ENCODE measurements around the gene SLC29A3.

GRCh38 chr10:71277914-71278665, 41.0 kb upstream of the SLC29A3 start:
- TF ChIP-seq CTCF (IDR thresholded peaks at IDR 0.05), result no peak
- no peak for TF ChIP-seq EZH2phosphoT487 (IDR thresholded peaks at IDR 0.05; ENCODE audit: borderline replicate concordance, low read depth)
- TF ChIP-seq EP300 (IDR thresholded peaks at IDR 0.05; ENCODE audit: borderline replicate concordance in 1 of 2, low read depth in 1 of 2, low read length in 1 of 2), result no peak
- TF ChIP-seq REST (IDR thresholded peaks at IDR 0.05; ENCODE audit: low read depth, low read length), result no peak
- TF ChIP-seq RAD21 (IDR thresholded peaks at IDR 0.05; ENCODE audit: low read length), result no peak
- no peak for TF ChIP-seq ELF1 (IDR thresholded peaks at IDR 0.05)
- TF ChIP-seq USF2 (IDR thresholded peaks at IDR 0.05; ENCODE audit: borderline replicate concordance, low read depth, low read length), result no peak
- TF ChIP-seq SIN3A (IDR thresholded peaks at IDR 0.05; ENCODE audit: borderline replicate concordance, low read depth, low read length), result no peak

Data from SK-N-SH (cell line).